Astrocyte (in vitro differentiated cells and primary cell): ENCODE results near the gene TMEM270.

Experiments used
- CTCF ChIP-seq: IDR thresholded peaks from 2 replicates; pipeline ENCODE4 v1.5.1; 2011; ENCODE audit warnings: low read depth, mild to moderate bottlenecking, inconsistent platforms, low read length, moderate library complexity; ENCODE audit not compliant: insufficient read depth
- EZH2 ChIP-seq: IDR thresholded peaks from 2 replicates; pipeline ENCODE4 v1.6.1; 2012; ENCODE audit warnings: mild to moderate bottlenecking, low read length, inconsistent platforms; ENCODE audit not compliant: insufficient read depth

- TF ChIP-seq CTCF, result no peak
- no peak for TF ChIP-seq EZH2
Observed at GRCh38 chr7:73900286-73900685, 39.3 kb downstream of the TMEM270 start.
